ENCODE data around the gene CALD1. TPM values are rescaled to one million over a fixed set of nuclear protein-coding genes. Genes with fewer than 3 reads are reported as not detected.
A peak's percentile ranks its signal among the peaks of the same experiment; 100 is the strongest.

CALD1 gene, protein sequence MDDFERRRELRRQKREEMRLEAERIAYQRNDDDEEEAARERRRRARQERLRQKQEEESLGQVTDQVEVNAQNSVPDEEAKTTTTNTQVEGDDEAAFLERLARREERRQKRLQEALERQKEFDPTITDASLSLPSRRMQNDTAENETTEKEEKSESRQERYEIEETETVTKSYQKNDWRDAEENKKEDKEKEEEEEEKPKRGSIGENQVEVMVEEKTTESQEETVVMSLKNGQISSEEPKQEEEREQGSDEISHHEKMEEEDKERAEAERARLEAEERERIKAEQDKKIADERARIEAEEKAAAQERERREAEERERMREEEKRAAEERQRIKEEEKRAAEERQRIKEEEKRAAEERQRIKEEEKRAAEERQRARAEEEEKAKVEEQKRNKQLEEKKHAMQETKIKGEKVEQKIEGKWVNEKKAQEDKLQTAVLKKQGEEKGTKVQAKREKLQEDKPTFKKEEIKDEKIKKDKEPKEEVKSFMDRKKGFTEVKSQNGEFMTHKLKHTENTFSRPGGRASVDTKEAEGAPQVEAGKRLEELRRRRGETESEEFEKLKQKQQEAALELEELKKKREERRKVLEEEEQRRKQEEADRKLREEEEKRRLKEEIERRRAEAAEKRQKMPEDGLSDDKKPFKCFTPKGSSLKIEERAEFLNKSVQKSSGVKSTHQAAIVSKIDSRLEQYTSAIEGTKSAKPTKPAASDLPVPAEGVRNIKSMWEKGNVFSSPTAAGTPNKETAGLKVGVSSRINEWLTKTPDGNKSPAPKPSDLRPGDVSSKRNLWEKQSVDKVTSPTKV
- total RNA-seq: under 1 TPM; 0.42 to 0.62 TPM

DNA sequence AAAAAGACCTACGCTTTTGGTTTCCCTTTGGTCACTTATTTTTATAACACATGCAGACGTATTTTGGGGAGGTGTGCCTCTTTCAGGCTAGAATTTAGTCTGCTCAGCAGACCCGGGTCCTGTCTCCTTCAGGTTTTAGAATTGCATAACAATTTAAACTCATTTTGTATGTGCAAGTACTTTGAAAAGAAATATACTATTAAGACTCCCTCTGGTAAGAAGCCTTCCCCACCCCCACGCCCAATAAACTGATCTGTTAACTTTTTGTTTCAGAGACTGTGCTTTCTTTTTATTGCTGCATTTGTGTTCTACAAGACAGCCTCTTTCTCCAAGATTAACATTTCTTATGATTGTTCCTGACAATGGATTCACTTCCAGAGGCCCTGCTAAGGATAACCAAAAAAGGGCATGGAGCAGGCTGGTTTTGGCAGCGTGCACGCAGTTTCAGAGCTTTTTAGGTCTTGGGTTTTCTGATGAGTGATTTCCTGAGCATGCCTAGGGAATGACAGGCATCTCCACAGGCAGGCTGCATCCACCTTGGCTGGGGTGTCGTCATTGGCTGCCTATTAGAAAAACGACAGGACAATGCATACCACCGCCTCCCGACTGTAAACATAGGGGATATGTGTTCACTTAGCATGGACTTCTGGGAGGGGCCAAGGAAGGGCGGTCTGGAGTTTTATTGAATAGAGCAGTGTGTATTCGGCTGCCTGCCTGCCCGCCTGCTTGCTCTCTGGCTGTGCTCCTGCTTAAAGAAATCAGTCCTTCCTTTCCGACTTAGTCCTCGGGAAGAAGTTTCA lies at the start of gene CALD1:
Gene CALD1, plus strand, starts transcription at position 694 of the 800 bp plus-strand sequence. CDS start 88,100 bp downstream, outside the sequence.
- Mint-ChIP-seq H3K27me3 (ENCODE audit: low read depth) (no peaks in the 10 kb centered on the region), H3K27ac (no peak within 1 kb of the TSS), H3K9me3 (no peaks in the 10 kb centered on the region), H3K4me3 (no peak within 1 kb of the TSS), H3K4me1 (ENCODE audit: low read depth) (peaks cover 12% of the 10 kb centered on the region), H3K36me3 (ENCODE audit: low read depth) (no peaks in the 10 kb centered on the region)
- no peak for DNase-seq
- CTCF ChIA-PET: no interaction called here
- intact Hi-C loops (cut with micrococcal nuclease): no loop called here

DNA sequence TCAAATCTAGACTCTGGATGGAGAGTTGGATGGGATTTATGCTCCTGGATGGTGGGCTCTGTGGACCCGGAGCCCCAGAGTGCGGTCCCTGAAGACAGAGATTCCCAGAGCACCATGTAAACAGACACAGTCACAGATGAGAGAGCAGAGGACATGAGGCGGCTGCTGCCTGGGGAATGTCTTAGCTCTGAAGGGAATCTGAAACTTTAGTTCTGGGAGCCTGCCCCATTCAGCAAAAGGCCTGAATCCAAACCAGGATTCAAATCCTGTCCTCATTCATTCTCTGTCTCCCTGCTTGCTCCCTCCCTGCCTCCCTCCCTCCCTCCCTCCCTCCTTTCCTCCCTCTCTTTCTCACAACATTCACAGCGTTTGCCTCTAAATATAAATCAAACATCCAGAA lies 49.5 kb upstream of the CALD1 start:
- H3K27me3 Mint-ChIP-seq (ENCODE audit: low read depth): no peaks in the 10 kb centered on the region
- no peak for DNase-seq
- H3K9me3 Mint-ChIP-seq: peaks cover 2% of the 10 kb centered on the region
- CTCF ChIA-PET: interaction anchor here (1.2 kb wide), 1 partner anchor 19 kb away, joined by 5 read pairs; no protein-coding TSS in a partner anchor
- H3K4me1 Mint-ChIP-seq (ENCODE audit: low read depth): no peaks in the 10 kb centered on the region
- H3K4me3 Mint-ChIP-seq: no peak overlapping the region
- H3K36me3 Mint-ChIP-seq (ENCODE audit: low read depth): no peaks in the 10 kb centered on the region
- intact Hi-C loops (cut with micrococcal nuclease): no loop called here
- H3K27ac Mint-ChIP-seq: no peak overlapping the region

DNA sequence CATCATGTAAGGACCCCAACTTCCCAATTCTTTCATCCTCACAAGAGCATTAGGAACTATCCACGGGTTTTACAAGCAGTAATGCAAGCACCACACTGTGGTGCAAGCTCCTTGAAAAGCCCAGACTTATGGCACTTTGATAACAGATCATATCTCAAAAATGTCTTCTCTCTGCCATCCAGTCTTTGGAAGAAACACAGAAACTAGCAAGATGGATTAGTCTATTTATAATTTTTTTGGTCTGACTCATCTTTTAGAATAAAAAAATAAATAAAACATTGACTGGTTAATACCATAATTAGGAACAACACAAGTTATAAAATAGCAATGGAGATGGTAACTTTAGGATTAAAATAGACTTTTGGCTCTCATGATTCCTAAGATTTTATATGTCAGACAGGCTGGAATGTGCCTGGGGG lies 49.0 kb upstream of the CALD1 start:
- no peak overlapping the region for H3K27ac Mint-ChIP-seq
- no peaks in the 10 kb centered on the region for H3K36me3 Mint-ChIP-seq (ENCODE audit: low read depth)
- CTCF ChIA-PET: interaction anchor here (1.2 to 1.9 kb wide), 2 partner anchors 19 to 97 kb away, joined by 5 to 7 read pairs; no protein-coding TSS in a partner anchor
- no peaks in the 10 kb centered on the region for H3K4me1 Mint-ChIP-seq (ENCODE audit: low read depth)
- DNase-seq: no peak
- H3K27me3 Mint-ChIP-seq (ENCODE audit: low read depth): no peaks in the 10 kb centered on the region
- no peak overlapping the region for H3K4me3 Mint-ChIP-seq
- intact Hi-C loops (cut with micrococcal nuclease): no loop called here
- H3K9me3 Mint-ChIP-seq: peaks cover 2% of the 10 kb centered on the region

DNA sequence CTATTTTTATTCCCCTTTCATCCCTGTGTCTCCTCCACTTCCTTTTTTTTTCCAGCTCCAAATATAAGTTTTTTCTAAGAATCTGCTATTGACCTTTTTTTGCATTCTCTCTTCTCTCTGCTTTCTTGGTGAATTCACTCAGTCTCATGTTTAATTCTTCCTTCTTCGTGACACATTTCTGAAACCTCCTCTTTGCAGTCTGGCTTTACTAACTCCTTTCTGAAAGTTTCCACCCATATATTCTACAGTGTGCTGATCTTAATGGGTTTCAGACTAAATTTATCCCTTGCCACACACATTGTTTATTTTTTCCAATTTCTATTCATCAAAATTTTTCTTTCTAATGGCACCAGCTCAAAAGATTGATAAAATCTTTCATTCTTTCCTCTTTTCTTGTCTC lies 47.8 kb upstream of the CALD1 start:
- Mint-ChIP-seq H3K27ac (no peak overlapping the region), H3K36me3 (ENCODE audit: low read depth) (no peaks in the 10 kb centered on the region), H3K9me3 (no peaks in the 10 kb centered on the region), H3K27me3 (ENCODE audit: low read depth) (no peaks in the 10 kb centered on the region), H3K4me3 (no peak overlapping the region), H3K4me1 (ENCODE audit: low read depth) (no peaks in the 10 kb centered on the region)
- CTCF ChIA-PET: interaction anchor here (1.9 kb wide), 1 partner anchor 98 kb away, joined by 7 read pairs; no protein-coding TSS in a partner anchor
- DNase-seq: no peak
- intact Hi-C loops (cut with micrococcal nuclease): no loop called here

DNA sequence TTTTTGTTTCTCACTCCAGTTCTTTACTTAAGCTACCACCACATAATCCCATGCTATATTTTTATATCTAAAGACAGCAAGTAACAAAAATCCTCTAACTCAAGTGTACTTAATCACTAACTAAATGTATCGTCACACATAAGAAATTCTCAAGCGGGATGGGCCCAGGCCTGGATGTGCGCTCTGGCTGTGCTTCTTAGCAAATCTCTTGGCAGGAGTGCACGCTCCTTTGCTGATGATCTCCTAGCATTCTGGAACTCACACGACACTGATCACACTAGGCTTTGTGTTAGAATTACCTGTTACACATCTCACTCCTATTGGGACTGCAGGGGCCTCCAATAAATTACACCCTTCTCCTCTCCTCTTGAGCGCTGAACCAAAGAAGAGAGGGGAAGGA lies 46.7 kb upstream of the CALD1 start:
- no peak for DNase-seq
- no peak overlapping the region for H3K4me3 Mint-ChIP-seq
- intact Hi-C loops (cut with micrococcal nuclease): no loop called here
- H3K36me3 Mint-ChIP-seq (ENCODE audit: low read depth): no peaks in the 10 kb centered on the region
- H3K27me3 Mint-ChIP-seq (ENCODE audit: low read depth): no peaks in the 10 kb centered on the region
- CTCF ChIA-PET: no interaction called here
- H3K9me3 Mint-ChIP-seq: no peaks in the 10 kb centered on the region
- no peak overlapping the region for H3K27ac Mint-ChIP-seq
- peaks cover 4% of the 10 kb centered on the region for H3K4me1 Mint-ChIP-seq (ENCODE audit: low read depth)

DNA sequence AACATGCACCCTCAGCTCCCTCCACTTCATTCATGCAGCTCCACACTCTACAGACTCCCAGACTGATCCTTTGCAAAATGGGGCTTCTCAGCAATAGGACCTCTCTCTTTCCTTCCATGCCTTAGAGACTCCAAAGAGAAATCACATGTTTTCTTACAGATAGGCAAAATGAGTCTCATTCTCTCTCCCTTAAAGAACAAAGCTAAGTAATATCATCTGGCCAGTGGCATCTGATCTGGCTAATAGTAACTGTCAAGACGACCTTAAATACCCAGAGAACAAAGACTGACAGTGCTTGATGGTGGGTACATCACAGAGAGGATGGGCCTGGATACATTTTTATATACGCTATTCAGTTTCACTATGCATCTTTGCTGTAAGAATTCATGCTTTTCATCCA lies 43.1 kb upstream of the CALD1 start:
- DNase-seq: no peak
- H3K9me3 Mint-ChIP-seq: no peaks in the 10 kb centered on the region
- H3K4me3 Mint-ChIP-seq: no peak overlapping the region
- H3K4me1 Mint-ChIP-seq (ENCODE audit: low read depth): peaks cover 10% of the 10 kb centered on the region
- CTCF ChIA-PET: interaction anchor here (0.6 to 1.3 kb wide), 3 partner anchors 11 to 398 kb away, joined by 3 to 7 read pairs (median 3); no protein-coding TSS in a partner anchor
- intact Hi-C loops (cut with micrococcal nuclease): no loop called here
- no peaks in the 10 kb centered on the region for H3K27me3 Mint-ChIP-seq (ENCODE audit: low read depth)
- peaks cover 2% of the 10 kb centered on the region for H3K36me3 Mint-ChIP-seq (ENCODE audit: low read depth)
- no peak overlapping the region for H3K27ac Mint-ChIP-seq

DNA sequence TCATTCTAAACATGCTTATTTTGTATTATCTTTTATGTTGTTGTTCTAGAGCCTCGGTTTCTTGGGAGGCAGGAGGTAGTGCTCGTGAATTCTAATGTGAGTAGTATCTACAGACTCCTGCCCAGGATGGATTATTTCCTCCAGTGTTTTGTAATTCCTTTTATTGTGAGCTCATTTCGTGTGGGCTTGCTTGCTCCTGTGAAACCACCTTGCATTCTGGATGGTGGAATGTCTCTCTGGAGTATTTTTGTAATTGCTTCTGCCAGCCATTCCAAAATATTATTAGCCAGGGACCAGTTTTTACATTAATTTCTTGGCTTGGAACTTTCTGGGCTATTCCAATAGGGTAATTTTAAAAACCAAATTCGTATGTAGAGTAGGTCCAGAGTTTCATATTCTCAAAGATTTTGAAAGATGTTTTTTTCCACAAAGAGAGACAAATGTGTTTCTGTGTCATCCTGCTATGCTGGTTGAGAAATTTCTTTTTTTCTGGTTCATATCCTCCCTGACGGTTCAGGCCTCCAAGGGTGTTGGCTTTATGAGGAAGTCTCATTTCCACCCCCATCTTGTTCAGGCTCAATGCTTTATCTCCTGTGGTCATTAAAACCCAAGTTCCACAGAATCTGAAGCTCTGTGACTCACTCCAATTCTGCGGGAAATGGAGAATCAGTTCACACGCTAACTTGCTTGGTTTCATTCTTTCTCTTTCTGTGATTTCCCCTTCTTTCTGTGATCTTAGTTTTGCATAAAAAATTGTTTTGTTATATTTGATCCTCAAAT lies 41.7 kb upstream of the CALD1 start:
- intact Hi-C loops (cut with micrococcal nuclease): loop anchor here (1.0 kb wide), 2 partner anchors 26 to 69 kb away; no protein-coding TSS in a partner anchor
- Mint-ChIP-seq H3K4me3 (no peak overlapping the region), H3K27ac (peak overlapping the region; percentile 20), H3K9me3 (no peaks in the 10 kb centered on the region), H3K27me3 (ENCODE audit: low read depth) (no peaks in the 10 kb centered on the region), H3K36me3 (ENCODE audit: low read depth) (peaks cover 2% of the 10 kb centered on the region), H3K4me1 (ENCODE audit: low read depth) (peaks cover 10% of the 10 kb centered on the region)
- CTCF ChIA-PET: no interaction called here
- peak; percentile 47 for DNase-seq

DNA sequence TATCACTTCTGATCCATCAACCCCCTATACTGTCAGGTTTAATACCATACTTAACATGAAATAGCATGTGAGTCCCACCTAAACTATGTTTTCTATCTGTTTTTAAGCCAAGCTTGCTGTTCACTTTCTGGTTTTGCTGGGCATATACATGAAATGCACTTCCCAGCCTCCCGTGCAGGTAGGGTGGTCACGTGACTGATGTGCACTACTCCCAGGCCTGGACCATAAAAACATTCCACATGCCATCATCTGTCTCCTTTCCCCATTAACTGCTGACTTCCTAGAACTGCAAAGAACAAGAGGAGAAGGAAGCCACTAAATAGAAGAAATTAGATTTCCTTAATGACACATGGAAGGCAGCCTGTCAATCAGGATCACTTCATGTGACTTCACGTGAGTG lies 40.1 kb upstream of the CALD1 start:
- H3K9me3 Mint-ChIP-seq: no peaks in the 10 kb centered on the region
- H3K36me3 Mint-ChIP-seq (ENCODE audit: low read depth): peaks cover 2% of the 10 kb centered on the region
- CTCF ChIA-PET: no interaction called here
- DNase-seq: no peak
- H3K27ac Mint-ChIP-seq: no peak overlapping the region
- no peaks in the 10 kb centered on the region for H3K27me3 Mint-ChIP-seq (ENCODE audit: low read depth)
- peaks cover 10% of the 10 kb centered on the region for H3K4me1 Mint-ChIP-seq (ENCODE audit: low read depth)
- intact Hi-C loops (cut with micrococcal nuclease): no loop called here
- H3K4me3 Mint-ChIP-seq: no peak overlapping the region

DNA sequence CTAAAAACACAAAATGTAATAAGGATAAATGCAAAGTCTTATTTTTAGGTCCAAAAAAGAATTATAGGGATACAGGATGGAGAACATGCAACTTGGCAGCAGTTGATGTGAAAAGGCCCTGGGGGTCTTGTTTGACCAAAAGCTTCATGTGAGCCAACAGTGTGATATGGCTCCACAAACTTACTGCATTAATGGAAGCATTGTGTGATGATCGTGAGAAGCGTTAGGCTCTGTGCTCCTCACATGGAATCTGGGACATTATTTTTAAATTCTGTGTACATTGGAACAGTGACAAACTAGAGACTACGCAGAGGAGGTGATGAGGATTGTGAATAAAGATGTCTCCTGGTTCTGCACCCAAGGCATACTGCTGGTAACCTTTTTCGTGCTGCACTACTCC lies 39.1 kb upstream of the CALD1 start:
- Mint-ChIP-seq H3K4me3 (no peak overlapping the region), H3K27me3 (ENCODE audit: low read depth) (no peaks in the 10 kb centered on the region), H3K9me3 (no peaks in the 10 kb centered on the region), H3K4me1 (ENCODE audit: low read depth) (peaks cover 10% of the 10 kb centered on the region), H3K36me3 (ENCODE audit: low read depth) (peaks cover 2% of the 10 kb centered on the region), H3K27ac (no peak overlapping the region)
- DNase-seq: no peak
- intact Hi-C loops (cut with micrococcal nuclease): no loop called here
- CTCF ChIA-PET: interaction anchor here (1.7 kb wide), 1 partner anchor 16 kb away, joined by 4 read pairs; no protein-coding TSS in a partner anchor

DNA sequence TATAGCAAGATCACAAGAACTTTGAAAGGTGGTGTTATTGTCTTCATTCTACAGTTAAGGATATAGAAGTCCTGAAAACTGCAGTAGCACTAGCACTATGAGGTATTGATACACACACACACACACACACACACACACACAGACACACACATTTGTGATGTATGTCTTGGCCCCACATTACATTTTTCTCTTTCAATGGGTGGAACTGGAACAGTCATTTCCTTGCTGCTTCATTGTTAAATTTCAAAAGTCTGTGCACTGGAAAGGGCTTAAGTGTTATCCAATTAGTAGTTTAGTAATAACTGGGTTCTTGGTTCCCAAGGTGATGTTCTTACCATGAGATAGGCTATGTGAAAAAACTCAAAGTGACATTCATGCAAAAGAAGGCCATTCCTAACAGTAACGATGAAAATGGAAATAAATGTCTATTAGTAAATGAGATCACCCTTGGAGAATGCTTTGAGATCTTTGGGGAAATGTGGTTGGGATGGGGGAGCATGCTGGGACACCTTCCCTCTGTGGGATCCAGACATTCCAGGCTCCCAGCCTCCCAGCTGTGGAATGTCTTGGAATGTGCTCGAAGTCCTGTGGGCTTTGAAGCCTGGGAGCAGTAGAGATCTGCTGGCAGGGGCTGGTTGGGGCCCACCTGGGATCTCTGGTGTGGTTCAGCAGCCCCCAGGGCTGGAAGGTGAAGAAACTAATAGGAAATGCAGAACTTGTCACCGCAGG lies 37.4 kb upstream of the CALD1 start:
- Mint-ChIP-seq H3K27me3 (ENCODE audit: low read depth) (no peaks in the 10 kb centered on the region), H3K36me3 (ENCODE audit: low read depth) (peaks cover 2% of the 10 kb centered on the region), H3K27ac (no peak overlapping the region), H3K9me3 (no peaks in the 10 kb centered on the region), H3K4me1 (ENCODE audit: low read depth) (peaks cover 10% of the 10 kb centered on the region), H3K4me3 (no peak overlapping the region)
- CTCF ChIA-PET: interaction anchor here (1.7 kb wide), 1 partner anchor 17 kb away, joined by 4 read pairs; no protein-coding TSS in a partner anchor
- intact Hi-C loops (cut with micrococcal nuclease): no loop called here
- DNase-seq: no peak

DNA sequence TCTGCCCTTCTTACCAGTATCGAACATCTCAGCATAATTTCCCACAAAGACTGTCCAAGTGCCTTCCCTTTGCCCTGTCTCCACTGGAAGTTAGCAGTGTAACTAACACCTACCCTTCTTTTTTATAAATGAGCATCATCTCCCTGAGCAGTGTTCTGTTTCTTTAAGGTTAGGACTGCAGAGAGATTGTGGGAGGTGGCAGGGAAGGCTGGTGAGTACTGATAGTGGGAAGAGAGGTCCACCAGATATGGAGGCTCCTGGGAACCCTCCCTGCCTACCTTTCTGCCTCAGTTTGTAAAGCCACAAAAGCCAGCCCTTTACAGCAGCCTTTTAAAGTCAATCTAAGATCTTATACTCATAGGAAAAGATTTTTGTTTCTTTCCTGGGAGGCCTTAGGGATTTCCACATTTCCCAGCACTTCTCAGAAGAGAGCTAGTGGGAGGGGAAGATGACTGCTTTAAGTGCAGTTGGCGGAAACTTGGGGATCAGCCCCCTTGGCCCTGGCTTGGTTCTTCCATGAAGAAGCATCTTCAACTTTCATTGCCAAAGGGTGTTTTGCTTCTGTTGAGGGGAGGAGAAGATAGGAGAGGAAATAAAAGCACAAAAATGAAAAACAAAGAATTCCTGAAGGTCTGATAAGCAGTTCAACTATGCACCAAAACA lies 36.6 kb upstream of the CALD1 start:
- H3K4me1 Mint-ChIP-seq (ENCODE audit: low read depth): peaks cover 5% of the 10 kb centered on the region
- H3K4me3 Mint-ChIP-seq: no peak overlapping the region
- no peak overlapping the region for H3K27ac Mint-ChIP-seq
- intact Hi-C loops (cut with micrococcal nuclease): no loop called here
- DNase-seq: no peak
- CTCF ChIA-PET: no interaction called here
- no peaks in the 10 kb centered on the region for H3K9me3 Mint-ChIP-seq
- H3K36me3 Mint-ChIP-seq (ENCODE audit: low read depth): peaks cover 2% of the 10 kb centered on the region
- no peaks in the 10 kb centered on the region for H3K27me3 Mint-ChIP-seq (ENCODE audit: low read depth)

All from activated naive CD4-positive, alpha-beta T cell treated with anti-CD3 and anti-CD28 coated beads for 36 hours (primary cell).